ENCODE data around the gene PARP11.

Gene PARP11

DNA sequence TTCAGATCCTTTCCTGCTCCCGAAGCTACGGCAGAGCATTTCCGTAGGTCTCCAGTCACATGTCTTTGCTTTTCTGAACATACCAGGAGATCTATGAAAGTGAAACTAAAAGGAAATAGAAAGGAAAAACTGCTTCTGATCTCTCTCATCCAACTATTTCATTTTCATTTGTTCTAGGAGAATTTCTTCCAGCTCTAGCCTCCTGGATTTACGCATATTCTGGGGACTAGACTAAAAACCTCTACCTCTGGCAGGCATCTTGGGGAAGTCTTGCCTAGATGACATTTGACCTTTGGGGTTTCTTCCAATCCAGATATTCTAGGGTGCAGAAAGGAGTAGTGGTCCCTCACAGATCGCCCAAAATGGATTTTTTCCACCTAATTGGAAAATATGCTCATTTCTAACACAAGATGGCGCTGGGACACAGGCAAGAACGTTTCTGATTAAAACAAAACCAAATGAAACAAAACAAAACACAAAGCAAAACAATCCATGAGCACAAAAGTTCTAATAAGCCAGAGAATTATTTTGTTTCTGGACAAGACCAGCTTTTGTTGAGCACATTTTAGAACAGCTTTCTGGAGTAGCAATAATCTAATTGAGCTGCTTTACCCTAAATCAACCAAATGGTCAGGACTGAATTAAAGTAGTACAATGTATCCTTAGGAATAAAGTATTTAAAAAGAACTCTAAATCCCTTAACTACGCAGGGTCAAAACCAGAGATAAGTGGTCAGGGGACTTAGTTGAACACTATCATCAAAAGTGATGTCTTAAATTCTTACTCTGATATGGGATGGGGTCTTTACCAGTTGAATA lies 12.3 kb upstream of the PARP11 start:
- H3K4me3 ChIP-seq (ENCODE audit: low read depth, low read length), result peak overlapping the region; percentile 32
- in situ Hi-C loops (cut with HindIII; ENCODE audit: low sequenced_read_pairs), result no loop called here
- TF ChIP-seq, protein P1, sequence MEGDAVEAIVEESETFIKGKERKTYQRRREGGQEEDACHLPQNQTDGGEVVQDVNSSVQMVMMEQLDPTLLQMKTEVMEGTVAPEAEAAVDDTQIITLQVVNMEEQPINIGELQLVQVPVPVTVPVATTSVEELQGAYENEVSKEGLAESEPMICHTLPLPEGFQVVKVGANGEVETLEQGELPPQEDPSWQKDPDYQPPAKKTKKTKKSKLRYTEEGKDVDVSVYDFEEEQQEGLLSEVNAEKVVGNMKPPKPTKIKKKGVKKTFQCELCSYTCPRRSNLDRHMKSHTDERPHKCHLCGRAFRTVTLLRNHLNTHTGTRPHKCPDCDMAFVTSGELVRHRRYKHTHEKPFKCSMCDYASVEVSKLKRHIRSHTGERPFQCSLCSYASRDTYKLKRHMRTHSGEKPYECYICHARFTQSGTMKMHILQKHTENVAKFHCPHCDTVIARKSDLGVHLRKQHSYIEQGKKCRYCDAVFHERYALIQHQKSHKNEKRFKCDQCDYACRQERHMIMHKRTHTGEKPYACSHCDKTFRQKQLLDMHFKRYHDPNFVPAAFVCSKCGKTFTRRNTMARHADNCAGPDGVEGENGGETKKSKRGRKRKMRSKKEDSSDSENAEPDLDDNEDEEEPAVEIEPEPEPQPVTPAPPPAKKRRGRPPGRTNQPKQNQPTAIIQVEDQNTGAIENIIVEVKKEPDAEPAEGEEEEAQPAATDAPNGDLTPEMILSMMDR (IDR thresholded peaks at IDR 0.05; ENCODE audit: low read depth, low read length), result peak; percentile 69
- DNase-seq (ENCODE audit: low read depth, low spot score), result peak; percentile 55

DNA sequence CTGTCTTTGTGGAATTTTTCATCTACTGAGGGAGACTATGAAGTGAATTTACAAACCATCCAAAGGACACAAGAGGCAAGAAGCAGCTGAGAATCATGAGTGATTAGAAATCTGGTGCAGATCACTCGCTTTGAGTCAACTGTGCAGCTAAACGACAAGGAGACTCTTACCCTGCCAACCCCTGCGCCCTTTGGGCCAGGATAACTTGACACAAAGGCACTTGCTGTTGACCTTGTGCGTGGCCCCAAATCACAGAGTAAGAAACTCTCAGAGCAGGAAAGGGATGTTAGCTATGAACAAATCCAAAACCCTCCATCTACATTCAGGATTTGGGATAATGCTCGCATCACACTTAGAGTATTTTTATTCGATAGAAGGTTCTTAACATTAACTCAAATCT lies 11.5 kb upstream of the PARP11 start:
- TF ChIP-seq, protein P1 (IDR thresholded peaks at IDR 0.05; ENCODE audit: low read depth, low read length), result no peak
- in situ Hi-C loops (cut with HindIII; ENCODE audit: low sequenced_read_pairs), result no loop called here
- no peak for DNase-seq (ENCODE audit: low read depth, low spot score)
- H3K4me3 ChIP-seq (ENCODE audit: low read depth, low read length), result no peak overlapping the region

DNA sequence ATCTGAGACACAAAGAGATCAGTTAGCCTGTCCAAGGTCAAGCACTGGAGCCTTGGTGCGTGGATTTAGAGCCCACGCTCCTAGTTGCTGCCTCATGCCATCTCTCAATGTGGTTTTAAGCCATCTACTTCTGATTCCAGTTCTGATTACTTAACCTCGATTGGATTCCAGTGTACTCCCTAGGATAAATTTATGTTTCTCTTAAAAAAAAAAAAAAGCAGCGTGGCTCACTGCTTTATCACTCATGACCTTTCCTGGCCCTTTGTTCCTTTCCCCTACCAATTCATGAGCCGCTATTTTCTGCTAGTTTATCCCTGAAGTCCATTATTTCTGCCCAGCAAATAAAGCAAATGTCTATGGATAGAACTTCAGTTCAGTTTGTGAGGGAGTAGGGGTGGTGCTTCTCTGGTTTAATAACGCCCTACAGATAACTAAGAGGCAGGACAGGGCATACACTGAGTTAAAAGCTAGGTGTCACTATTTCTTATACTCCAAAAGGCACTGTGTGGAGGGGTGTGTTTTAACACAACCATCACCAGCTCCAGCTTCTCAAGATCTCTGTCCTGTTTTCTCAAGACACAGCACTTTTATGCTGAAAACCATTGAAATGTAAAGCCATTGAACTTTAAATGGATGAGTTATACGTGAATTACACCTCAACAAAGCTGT lies 9.8 kb upstream of the PARP11 start:
- in situ Hi-C loops (cut with HindIII; ENCODE audit: low sequenced_read_pairs), result no loop called here
- DNase-seq (ENCODE audit: low read depth, low spot score), result peak; percentile 1
- H3K4me3 ChIP-seq (ENCODE audit: low read depth, low read length), result no peak overlapping the region
- TF ChIP-seq, protein P1 (IDR thresholded peaks at IDR 0.05; ENCODE audit: low read depth, low read length), result peak; percentile 28

DNA sequence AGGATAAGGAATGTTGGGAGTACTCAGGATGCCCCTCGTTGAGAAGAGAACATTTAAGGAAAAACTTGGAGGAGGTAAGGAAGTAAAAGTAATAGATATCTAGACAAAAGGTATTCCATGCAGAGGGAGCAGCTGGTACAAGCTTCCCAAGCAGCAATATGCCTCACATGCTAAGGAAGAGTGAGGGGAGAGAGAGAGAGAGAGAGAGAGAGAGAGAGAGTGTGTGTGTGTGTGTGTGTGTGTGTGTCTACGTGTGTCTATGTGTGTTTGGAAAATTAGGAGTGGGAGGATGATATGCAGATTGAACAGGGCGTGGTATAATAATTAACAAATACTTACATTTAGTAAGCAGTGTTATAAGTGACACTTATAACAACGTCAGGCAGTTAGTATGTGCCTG lies 9.2 kb upstream of the PARP11 start:
- TF ChIP-seq, protein P1 (IDR thresholded peaks at IDR 0.05; ENCODE audit: low read depth, low read length), result no peak
- no peak overlapping the region for H3K4me3 ChIP-seq (ENCODE audit: low read depth, low read length)
- no peak for DNase-seq (ENCODE audit: low read depth, low spot score)
- in situ Hi-C loops (cut with HindIII; ENCODE audit: low sequenced_read_pairs), result no loop called here

DNA sequence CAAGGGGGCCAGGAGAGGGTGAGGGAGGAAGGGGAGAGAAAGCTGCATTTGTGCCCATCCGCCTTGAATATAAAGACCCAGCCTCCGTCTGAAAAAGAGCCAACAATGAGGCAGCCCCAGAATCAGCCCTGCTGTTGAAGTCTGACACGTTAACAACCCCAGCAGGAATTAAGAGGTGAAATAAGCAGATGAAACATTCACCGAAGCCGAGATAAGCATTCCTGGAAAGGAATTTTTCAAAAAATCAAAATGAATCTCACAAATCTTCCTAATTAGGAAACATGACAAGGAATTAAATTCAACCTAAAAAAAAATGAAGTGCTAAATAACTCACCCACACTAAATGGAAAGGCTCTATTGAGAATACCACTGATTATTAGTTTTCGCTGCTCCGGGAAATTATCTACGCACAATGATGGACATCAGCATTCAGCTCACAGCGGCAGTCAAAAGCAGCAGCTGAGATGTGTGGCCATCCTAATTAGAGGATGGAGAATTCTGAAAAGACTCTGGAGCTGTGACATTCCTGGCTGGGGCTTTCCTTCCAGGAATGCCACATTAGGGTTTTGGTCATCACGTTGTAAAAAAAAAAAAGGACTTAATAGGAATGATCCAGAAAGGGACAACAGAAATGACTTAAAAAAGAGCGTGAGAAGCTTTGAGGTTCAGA lies 8.2 kb upstream of the PARP11 start:
- H3K4me3 ChIP-seq (ENCODE audit: low read depth, low read length), result no peak overlapping the region
- no peak for DNase-seq (ENCODE audit: low read depth, low spot score)
- in situ Hi-C loops (cut with HindIII; ENCODE audit: low sequenced_read_pairs), result no loop called here
- TF ChIP-seq, protein P1 (IDR thresholded peaks at IDR 0.05; ENCODE audit: low read depth, low read length), result no peak

DNA sequence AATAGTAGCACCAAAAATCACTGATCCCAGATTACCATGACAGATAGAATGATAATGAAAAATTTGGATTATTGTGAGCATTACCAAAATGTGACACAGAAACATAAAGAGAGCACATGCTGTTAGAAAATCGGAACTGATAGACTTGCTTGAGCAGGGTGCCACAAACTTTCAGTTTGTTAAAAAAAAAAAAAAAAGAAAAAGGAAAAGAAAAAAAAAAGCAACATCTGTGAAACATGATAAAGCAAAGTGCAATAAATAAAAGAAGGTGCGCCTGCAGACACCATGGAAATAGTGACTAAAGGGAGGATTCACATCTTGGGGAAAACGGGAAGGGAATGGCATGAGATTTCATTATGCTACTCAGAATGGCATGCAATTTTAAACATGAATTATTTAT lies 6.6 kb upstream of the PARP11 start:
- no peak for DNase-seq (ENCODE audit: low read depth, low spot score)
- in situ Hi-C loops (cut with HindIII; ENCODE audit: low sequenced_read_pairs), result no loop called here
- no peak overlapping the region for H3K4me3 ChIP-seq (ENCODE audit: low read depth, low read length)
- TF ChIP-seq, protein P1 (IDR thresholded peaks at IDR 0.05; ENCODE audit: low read depth, low read length), result no peak

All from astrocyte of the spinal cord (primary cell).